GM19023 (cell line): ENCODE measurements around the gene HSD17B2.
"Not testable (repeated sequence)": the region's sequence is repeated elsewhere in the genome, so short reads cannot be mapped to it uniquely, and the experiment has no call there.

ENCODE experiments used
- ATAC-seq: cut with Tn5 transposase; IDR thresholded peaks from one replicate; pipeline ENCODE4 v1.9.1; 2021; ENCODE audit warnings: mild to moderate bottlenecking, moderate library complexity; ENCODE audit not compliant: unreplicated experiment

Gene HSD17B2

GRCh38 chr16:82118749-82119148 is 83.7 kb downstream of the HSD17B2 start:
- ATAC-seq, result no peak

DNA sequence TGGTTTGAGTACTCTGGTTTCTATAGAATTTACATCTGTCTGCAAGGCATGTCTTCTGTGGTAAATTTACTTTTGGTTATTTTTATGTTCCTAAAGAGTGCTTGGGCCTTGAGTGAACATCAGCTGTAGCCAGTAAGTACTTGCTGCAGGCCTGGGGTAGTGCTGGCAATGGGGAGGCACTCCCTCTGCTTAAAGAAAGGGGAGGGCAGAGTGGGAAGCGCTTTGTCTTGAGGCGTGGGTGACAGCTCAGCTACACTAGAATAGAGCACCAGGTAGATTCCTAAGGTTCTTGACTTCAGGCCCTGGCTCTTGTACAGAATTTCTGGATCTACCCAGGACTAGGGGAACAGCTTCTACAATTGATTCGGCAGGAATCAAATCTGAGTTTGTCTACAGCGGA is 84.4 kb downstream of the HSD17B2 start:
- no peak for ATAC-seq

- ATAC-seq, result no peak
Measured at GRCh38 chr16:82124651-82125050, 89.6 kb downstream of the HSD17B2 start.

- no peak for ATAC-seq
Measured at GRCh38 chr16:82129881-82130280, 94.8 kb downstream of the HSD17B2 start.

DNA sequence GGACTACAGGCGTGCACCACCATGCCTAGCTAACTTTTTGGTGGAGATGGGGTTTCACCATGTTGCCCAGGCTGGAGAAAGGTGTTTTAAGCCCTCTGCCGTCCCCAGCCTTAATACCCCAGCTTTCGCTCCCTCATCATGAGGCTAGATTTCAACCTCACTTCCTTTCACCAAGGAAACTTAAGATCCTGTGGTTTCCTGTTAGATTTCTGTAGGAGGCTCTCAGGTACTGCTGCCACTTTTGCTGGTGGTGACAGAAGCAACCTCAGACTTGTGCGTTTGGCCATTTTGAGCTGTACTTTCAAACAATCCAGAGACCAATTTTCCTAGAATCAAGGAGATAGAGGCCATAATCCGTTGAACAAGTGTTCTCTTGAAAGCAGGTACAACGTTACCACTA is 98.7 kb downstream of the HSD17B2 start:
- no peak for ATAC-seq

GRCh38 chr16:82134846-82135245 is 99.8 kb downstream of the HSD17B2 start:
- ATAC-seq, result no peak

DNA sequence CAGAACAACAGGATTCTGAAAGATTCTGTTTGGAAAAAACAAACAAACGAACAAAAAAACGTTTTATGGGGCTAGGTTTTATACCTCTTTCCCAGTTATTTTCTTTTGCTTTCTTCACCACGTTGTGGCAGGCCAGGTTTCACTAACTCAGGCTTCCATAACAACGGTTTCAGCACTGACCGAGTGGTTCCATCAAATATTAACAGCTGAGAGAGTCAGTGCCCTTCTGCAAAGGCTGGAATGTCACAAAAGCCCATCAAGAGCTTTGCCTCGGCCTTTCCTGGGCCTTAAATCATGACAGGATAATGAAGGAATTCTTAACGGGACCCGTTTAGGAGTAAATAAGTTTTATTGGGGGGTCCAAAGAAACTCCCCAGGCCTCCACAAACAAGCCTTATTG is 100.8 kb downstream of the HSD17B2 start:
- no peak for ATAC-seq

DNA sequence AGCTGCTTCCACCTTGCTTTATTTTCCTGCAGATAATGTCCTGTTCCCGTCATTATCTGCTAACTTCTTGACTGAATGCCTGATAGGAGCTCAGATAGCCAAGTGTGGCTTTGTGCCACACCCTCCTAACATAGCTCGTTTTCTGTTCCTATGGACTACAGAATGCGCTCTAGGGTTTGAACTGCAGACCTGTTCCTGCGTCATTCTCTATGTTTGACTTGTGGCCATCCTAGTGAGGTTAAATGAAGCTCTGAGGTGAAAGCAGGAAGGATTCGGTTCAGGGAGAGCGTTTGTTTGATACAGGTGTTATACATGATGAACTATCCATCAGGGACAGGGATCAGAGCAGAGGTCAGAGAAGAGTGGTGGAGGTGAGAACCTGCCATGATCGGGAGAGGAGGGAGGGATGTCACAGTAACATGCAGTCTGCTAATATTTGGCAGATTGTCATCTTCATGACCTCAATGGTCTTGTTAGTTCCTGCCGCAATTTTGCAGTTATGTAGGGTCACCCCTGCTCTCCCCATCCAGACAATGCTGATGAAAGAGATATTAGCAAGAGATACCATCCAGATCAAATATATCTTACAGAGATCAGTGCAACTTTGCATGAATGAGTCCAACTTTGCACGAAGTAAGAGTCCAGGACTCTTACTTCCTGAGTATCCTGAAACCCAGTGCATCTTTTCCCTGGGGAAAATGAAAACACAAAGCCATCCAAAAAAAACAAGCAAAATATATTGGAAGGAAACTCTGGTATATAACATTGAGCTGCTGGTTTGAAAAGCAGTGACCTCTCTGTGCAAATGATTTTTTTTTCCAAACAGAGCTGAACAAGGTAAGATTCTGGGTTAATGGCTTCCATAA is 102.1 kb downstream of the HSD17B2 start:
- no peak for ATAC-seq

DNA sequence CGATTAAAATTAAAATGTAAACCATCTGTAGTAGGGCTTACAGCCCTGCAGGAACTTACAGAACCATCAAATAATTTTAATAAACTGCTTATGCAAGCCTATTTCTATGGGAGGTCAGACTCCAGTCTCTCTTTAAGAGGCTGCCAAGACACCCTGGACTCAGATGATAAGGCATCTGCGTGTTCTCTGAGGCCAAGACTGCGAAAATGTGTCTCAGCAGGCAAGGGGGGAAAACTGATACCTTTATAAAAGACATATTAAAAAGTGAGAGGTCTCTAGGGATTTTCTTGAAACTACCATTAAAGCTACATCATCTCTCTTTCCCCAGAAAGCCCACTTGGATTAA is 102.7 kb downstream of the HSD17B2 start:
- no peak for ATAC-seq

GRCh38 chr16:82138478-82139285 is 103.6 kb downstream of the HSD17B2 start:
- no peak for ATAC-seq

GRCh38 chr16:82139286-82139571 is 104.2 kb downstream of the HSD17B2 start:
- ATAC-seq, result not testable (repeated sequence)

GRCh38 chr16:82146556-82146955 is 111.5 kb downstream of the HSD17B2 start:
- no peak for ATAC-seq

DNA sequence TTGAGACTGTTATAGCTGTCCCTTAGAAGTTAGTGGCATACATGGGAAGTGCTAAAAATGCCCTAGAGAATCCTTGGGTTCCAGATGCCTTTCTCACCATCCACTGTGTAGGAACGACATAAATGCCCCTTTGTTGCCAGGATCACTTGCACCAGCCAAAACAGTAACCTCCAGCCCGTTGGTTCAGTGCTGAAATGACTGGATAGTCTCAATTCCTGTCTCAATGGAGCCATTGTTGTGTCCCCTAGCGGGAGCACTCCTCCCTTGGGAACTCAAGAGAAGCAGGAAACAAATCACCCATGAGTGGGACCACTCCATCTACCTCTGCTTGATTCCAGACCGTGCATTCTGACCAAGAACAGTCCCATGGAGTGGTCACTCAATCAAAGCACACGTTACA is 111.9 kb downstream of the HSD17B2 start:
- no peak for ATAC-seq

DNA sequence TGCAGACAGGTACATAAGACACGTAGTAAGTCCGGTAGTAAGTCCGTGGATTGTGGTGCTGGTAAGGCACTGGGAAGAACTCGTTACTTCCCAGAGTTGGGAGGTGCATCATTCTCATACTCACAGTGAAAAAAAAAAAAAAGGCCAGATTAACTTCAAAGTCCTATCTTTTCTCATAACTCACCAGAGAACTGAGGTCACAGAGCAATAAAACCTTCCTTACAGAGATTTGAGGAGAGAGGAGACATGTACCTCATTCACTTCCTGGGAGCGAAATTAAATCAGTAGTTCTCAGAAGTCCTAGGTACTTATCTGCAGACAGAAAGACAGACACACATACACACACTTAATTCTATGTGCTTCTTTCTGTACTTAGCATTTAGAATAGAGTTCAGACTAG is 112.5 kb downstream of the HSD17B2 start:
- ATAC-seq, result no peak
